Non-pigmented ciliary epithelial cell (primary cell): ENCODE data around the gene FAM228B.
"Not testable (repeated sequence)": the region's sequence is repeated elsewhere in the genome, so short reads cannot be mapped to it uniquely, and the experiment has no call there.

Source experiments
- DNase-seq: peaks from one replicate; pipeline ENCODE4 v3.0.0-alpha.2; 2010; ENCODE audit warnings: low read depth

Gene FAM228B

GRCh38 chr2:24102677-24103076 lies 20.6 kb upstream of the FAM228B start:
- DNase-seq = no peak

- DNase-seq = no peak
Measured at GRCh38 chr2:24104110-24104650, 19.1 kb upstream of the FAM228B start.

GRCh38 chr2:24104906-24105305 lies 18.4 kb upstream of the FAM228B start:
- DNase-seq = no peak

GRCh38 chr2:24105816-24106215 lies 17.5 kb upstream of the FAM228B start:
- DNase-seq = no peak

GRCh38 chr2:24106786-24107185 lies 16.5 kb upstream of the FAM228B start:
- DNase-seq = no peak

GRCh38 chr2:24107336-24107735 lies 15.9 kb upstream of the FAM228B start:
- DNase-seq = no peak

GRCh38 chr2:24109431-24109830 lies 13.8 kb upstream of the FAM228B start:
- DNase-seq = not testable (repeated sequence)

- no peak for DNase-seq
Measured at GRCh38 chr2:24110660-24111303, 12.5 kb upstream of the FAM228B start.

GRCh38 chr2:24111407-24111901 lies 11.8 kb upstream of the FAM228B start:
- DNase-seq = no peak

- DNase-seq = no peak
Measured at GRCh38 chr2:24115057-24115456, 8.2 kb upstream of the FAM228B start.

GRCh38 chr2:24117902-24118301 lies 5.4 kb upstream of the FAM228B start:
- DNase-seq = no peak

GRCh38 chr2:24121066-24121465 lies 2.2 kb upstream of the FAM228B start:
- no peak for DNase-seq

GRCh38 chr2:24121469-24121868 lies 1.8 kb upstream of the FAM228B start:
- no peak for DNase-seq

GRCh38 chr2:24122366-24123194 lies 689 bp upstream of the FAM228B start:
- DNase-seq = no peak

- DNase-seq = no peak
Measured at GRCh38 chr2:24123922-24124580, 782 bp downstream of the FAM228B start.

- no peak for DNase-seq
Measured at GRCh38 chr2:24125956-24126355, 2.7 kb downstream of the FAM228B start.

GRCh38 chr2:24132543-24132942 lies 9.3 kb downstream of the FAM228B start:
- DNase-seq = no peak

GRCh38 chr2:24140305-24140704 lies 17.0 kb downstream of the FAM228B start:
- not testable (repeated sequence) for DNase-seq

- no peak for DNase-seq
Measured at GRCh38 chr2:24147364-24147763, 24.1 kb downstream of the FAM228B start.

GRCh38 chr2:24152413-24153197 lies 29.3 kb downstream of the FAM228B start:
- no peak for DNase-seq

- no peak for DNase-seq
Measured at GRCh38 chr2:24153478-24153877, 30.2 kb downstream of the FAM228B start.

GRCh38 chr2:24158131-24158530 lies 34.9 kb downstream of the FAM228B start:
- no peak for DNase-seq
